KOPT-K1 (cell line): ENCODE measurements around the gene CHST5.
"Not testable (repeated sequence)": the region's sequence is repeated elsewhere in the genome, so short reads cannot be mapped to it uniquely, and the experiment has no call there.

Experiments
- H3K27ac ChIP-seq: fragments of 200-600 bp; sonication (generic); 2 replicates; pipeline ENCODE4 v1.5.1; 2016; ENCODE audit warnings: antibody characterized with exemption, mild to moderate bottlenecking, low read depth, low read length; ENCODE audit not compliant: poor library complexity, severe bottlenecking
- H3K36me3 ChIP-seq: fragments of 200-600 bp; sonication (generic); 2 replicates; pipeline ENCODE4 v1.5.1; 2017; ENCODE audit warnings: antibody characterized with exemption, mild to moderate bottlenecking, low read length, moderate library complexity; ENCODE audit not compliant: insufficient read depth
- H3K9me3 ChIP-seq: fragments of 200-600 bp; sonication (generic); 2 replicates; pipeline ENCODE4 v1.5.1; 2017; ENCODE audit warnings: antibody characterized with exemption, low read length, mild to moderate bottlenecking; ENCODE audit not compliant: insufficient read depth, poor library complexity, severe bottlenecking

The CHST5 gene

GRCh38 chr16:75535211-75535843 is 581 bp downstream of the CHST5 start:
- no peaks in the 10 kb centered on the region for H3K9me3 ChIP-seq
- H3K36me3 ChIP-seq: no peaks in the 10 kb centered on the region
- no peak overlapping the region for H3K27ac ChIP-seq

- Histone ChIP-seq H3K27ac (no peak overlapping the region), H3K9me3 (no peaks in the 10 kb centered on the region), H3K36me3 (no peaks in the 10 kb centered on the region)
Observed at GRCh38 chr16:75534560-75535205, 1.2 kb downstream of the CHST5 start.

GRCh38 chr16:75532791-75533190 is 3.1 kb downstream of the CHST5 start:
- Histone ChIP-seq H3K36me3 (no peaks in the 10 kb centered on the region), H3K9me3 (no peaks in the 10 kb centered on the region), H3K27ac (no peak overlapping the region)

- H3K36me3 ChIP-seq: no peaks in the 10 kb centered on the region
- H3K27ac ChIP-seq: no peak overlapping the region
- no peaks in the 10 kb centered on the region for H3K9me3 ChIP-seq
Observed at GRCh38 chr16:75532142-75532765, 3.7 kb downstream of the CHST5 start.

- Histone ChIP-seq H3K27ac (no peak overlapping the region), H3K36me3 (no peaks in the 10 kb centered on the region), H3K9me3 (no peaks in the 10 kb centered on the region)
Observed at GRCh38 chr16:75529959-75530358, 5.9 kb downstream of the CHST5 start.

- Histone ChIP-seq H3K9me3 (no peaks in the 10 kb centered on the region), H3K27ac (no peak overlapping the region), H3K36me3 (no peaks in the 10 kb centered on the region)
Observed at GRCh38 chr16:75529056-75529905, 6.6 kb downstream of the CHST5 start.

GRCh38 chr16:75527825-75528299 is 8.0 kb downstream of the CHST5 start:
- H3K36me3 ChIP-seq: no peaks in the 10 kb centered on the region
- no peaks in the 10 kb centered on the region for H3K9me3 ChIP-seq
- H3K27ac ChIP-seq: no peak overlapping the region

- Histone ChIP-seq H3K36me3 (no peaks in the 10 kb centered on the region), H3K27ac (no peak overlapping the region), H3K9me3 (no peaks in the 10 kb centered on the region)
Observed at GRCh38 chr16:75526032-75526790, 9.7 kb downstream of the CHST5 start.

GRCh38 chr16:75519175-75519574 is 16.7 kb downstream of the CHST5 start:
- no peaks in the 10 kb centered on the region for H3K9me3 ChIP-seq
- no peaks in the 10 kb centered on the region for H3K36me3 ChIP-seq
- no peak overlapping the region for H3K27ac ChIP-seq

- H3K9me3 ChIP-seq, H3K27ac ChIP-seq, H3K36me3 ChIP-seq: not testable (repeated sequence)
Observed at GRCh38 chr16:75516189-75516966, 19.5 kb downstream of the CHST5 start.

GRCh38 chr16:75514296-75514695 is 21.6 kb downstream of the CHST5 start:
- no peaks in the 10 kb centered on the region for H3K9me3 ChIP-seq
- no peaks in the 10 kb centered on the region for H3K36me3 ChIP-seq
- H3K27ac ChIP-seq: no peak overlapping the region

- Histone ChIP-seq H3K36me3 (no peaks in the 10 kb centered on the region), H3K27ac (no peak overlapping the region), H3K9me3 (no peaks in the 10 kb centered on the region)
Observed at GRCh38 chr16:75506574-75506973, 29.3 kb downstream of the CHST5 start.

GRCh38 chr16:75506107-75506506 is 29.8 kb downstream of the CHST5 start:
- H3K9me3 ChIP-seq: no peaks in the 10 kb centered on the region
- no peaks in the 10 kb centered on the region for H3K36me3 ChIP-seq
- H3K27ac ChIP-seq: no peak overlapping the region

GRCh38 chr16:75503801-75504200 is 32.1 kb downstream of the CHST5 start:
- H3K9me3 ChIP-seq: no peaks in the 10 kb centered on the region
- no peaks in the 10 kb centered on the region for H3K36me3 ChIP-seq
- H3K27ac ChIP-seq: no peak overlapping the region
